HG03521 (cell line): ENCODE data around the gene TTLL11.
"Not testable (repeated sequence)": the region's sequence is repeated elsewhere in the genome, so short reads cannot be mapped to it uniquely, and the experiment has no call there.

Experiments used
- ATAC-seq: cut with Tn5 transposase; IDR thresholded peaks from one replicate; pipeline ENCODE4 v1.9.1; 2021; ENCODE audit warnings: mild to moderate bottlenecking, moderate library complexity; ENCODE audit not compliant: unreplicated experiment

Gene TTLL11

GRCh38 chr9:122085260-122085659, 7.8 kb downstream of the TTLL11 start:
- no peak for ATAC-seq

- no peak for ATAC-seq
Measured at GRCh38 chr9:122084026-122084675, 9.0 kb downstream of the TTLL11 start.

GRCh38 chr9:122080986-122081385, 12.1 kb downstream of the TTLL11 start:
- no peak for ATAC-seq

GRCh38 chr9:122078557-122078956, 14.6 kb downstream of the TTLL11 start:
- ATAC-seq = no peak

GRCh38 chr9:122076773-122077172, 16.3 kb downstream of the TTLL11 start:
- ATAC-seq = no peak

- ATAC-seq = no peak
Measured at GRCh38 chr9:122076117-122076516, 17.0 kb downstream of the TTLL11 start.

- ATAC-seq = no peak
Measured at GRCh38 chr9:122075135-122076030, 17.7 kb downstream of the TTLL11 start.

- no peak for ATAC-seq
Measured at GRCh38 chr9:122071715-122072114, 21.4 kb downstream of the TTLL11 start.

GRCh38 chr9:122070728-122071515, 22.2 kb downstream of the TTLL11 start:
- ATAC-seq = no peak

- not testable (repeated sequence) for ATAC-seq
Measured at GRCh38 chr9:122066680-122067079, 26.4 kb downstream of the TTLL11 start.

GRCh38 chr9:122065923-122066629, 27.0 kb downstream of the TTLL11 start:
- ATAC-seq = no peak

- ATAC-seq = no peak
Measured at GRCh38 chr9:122060481-122060880, 32.6 kb downstream of the TTLL11 start.

- no peak for ATAC-seq
Measured at GRCh38 chr9:122059955-122060324, 33.2 kb downstream of the TTLL11 start.

GRCh38 chr9:122059214-122059954, 33.7 kb downstream of the TTLL11 start:
- ATAC-seq = no peak

GRCh38 chr9:122058709-122059108, 34.4 kb downstream of the TTLL11 start:
- ATAC-seq = no peak

- ATAC-seq = no peak
Measured at GRCh38 chr9:122058051-122058450, 35.1 kb downstream of the TTLL11 start.

- ATAC-seq = no peak
Measured at GRCh38 chr9:122057211-122057610, 35.9 kb downstream of the TTLL11 start.

- ATAC-seq = no peak
Measured at GRCh38 chr9:122056484-122056883, 36.6 kb downstream of the TTLL11 start.

GRCh38 chr9:122055701-122056100, 37.4 kb downstream of the TTLL11 start:
- no peak for ATAC-seq
